Measurements from ENCODE around the gene PROKR2.

Gene PROKR2

GRCh38 chr20:5316188-5317158, at the start of gene PROKR2:
Gene PROKR2, minus strand, starts transcription at chr20:5316954. Its CDS starts 2,585 bp downstream, at chr20:5314369.
- DNase-seq (ENCODE audit: low read depth): no peak

- no peak for DNase-seq (ENCODE audit: low read depth)
Measured at GRCh38 chr20:5364997-5365597, 48.3 kb upstream of the PROKR2 start.

GRCh38 chr20:5364136-5364821, 47.5 kb upstream of the PROKR2 start:
- DNase-seq (ENCODE audit: low read depth): no peak

GRCh38 chr20:5362771-5363170, 46.0 kb upstream of the PROKR2 start:
- DNase-seq (ENCODE audit: low read depth): no peak

- no peak for DNase-seq (ENCODE audit: low read depth)
Measured at GRCh38 chr20:5361176-5361575, 44.4 kb upstream of the PROKR2 start.

GRCh38 chr20:5357946-5358345, 41.2 kb upstream of the PROKR2 start:
- no peak for DNase-seq (ENCODE audit: low read depth)

- DNase-seq (ENCODE audit: low read depth): no peak
Measured at GRCh38 chr20:5356941-5357340, 40.2 kb upstream of the PROKR2 start.

GRCh38 chr20:5354901-5355300, 38.1 kb upstream of the PROKR2 start:
- no peak for DNase-seq (ENCODE audit: low read depth)

GRCh38 chr20:5353624-5354496, 37.1 kb upstream of the PROKR2 start:
- no peak for DNase-seq (ENCODE audit: low read depth)

- DNase-seq (ENCODE audit: low read depth): no peak
Measured at GRCh38 chr20:5349448-5349847, 32.7 kb upstream of the PROKR2 start.

GRCh38 chr20:5342021-5342420, 25.3 kb upstream of the PROKR2 start:
- no peak for DNase-seq (ENCODE audit: low read depth)

GRCh38 chr20:5331340-5331739, 14.6 kb upstream of the PROKR2 start:
- DNase-seq (ENCODE audit: low read depth): no peak

GRCh38 chr20:5328268-5328667, 11.5 kb upstream of the PROKR2 start:
- no peak for DNase-seq (ENCODE audit: low read depth)

- no peak for DNase-seq (ENCODE audit: low read depth)
Measured at GRCh38 chr20:5327356-5327755, 10.6 kb upstream of the PROKR2 start.

- DNase-seq (ENCODE audit: low read depth): no peak
Measured at GRCh38 chr20:5315807-5316187, 957 bp downstream of the PROKR2 start.

GRCh38 chr20:5313916-5314315, 2.8 kb downstream of the PROKR2 start:
- DNase-seq (ENCODE audit: low read depth): no peak

- DNase-seq (ENCODE audit: low read depth): no peak
Measured at GRCh38 chr20:5312518-5312917, 4.2 kb downstream of the PROKR2 start.

- no peak for DNase-seq (ENCODE audit: low read depth)
Measured at GRCh38 chr20:5309971-5310370, 6.8 kb downstream of the PROKR2 start.

- DNase-seq (ENCODE audit: low read depth): no peak
Measured at GRCh38 chr20:5298811-5299210, 17.9 kb downstream of the PROKR2 start.

- DNase-seq (ENCODE audit: low read depth): no peak
Measured at GRCh38 chr20:5297280-5298004, 19.3 kb downstream of the PROKR2 start.

- DNase-seq (ENCODE audit: low read depth): no peak
Measured at GRCh38 chr20:5290596-5290995, 26.2 kb downstream of the PROKR2 start.

Measured in stimulated activated CD8-positive, alpha-beta memory T cell treated with anti-CD3 and anti-CD28 coated beads, Interleukin-7, amount 100 ng/mL, for 24 hours (primary cell).